Astrocyte (in vitro differentiated cells and primary cell): ENCODE results near the gene CACNG7. TPM values are rescaled to one million over a fixed set of nuclear protein-coding genes. Genes with fewer than 3 reads are reported as not detected.
"Not testable (repeated sequence)": the region's sequence is repeated elsewhere in the genome, so short reads cannot be mapped to it uniquely, and the experiment has no call there.

ENCODE experiments used
- DNase-seq: peaks from one replicate; pipeline ENCODE4 v3.0.0-alpha.2; 2010; ENCODE audit warnings: low read depth
- FAIRE-seq: peaks from 2 replicates; lab custom pipeline; 2011; peaks lifted over from hg19 to GRCh38; lab: Jason Lieb, UNC
- H2AFZ ChIP-seq: 2 replicates; pipeline ENCODE4 v1.6.0; 2012; ENCODE audit warnings: low read depth, low read length, inconsistent platforms
- H3K27ac ChIP-seq: 2 replicates; pipeline ENCODE4 v1.5.1; 2011; ENCODE audit warnings: low read depth, low read length, inconsistent platforms
- H3K27me3 ChIP-seq: 2 replicates; pipeline ENCODE4 v1.6.0; 2011; ENCODE audit warnings: low read length, inconsistent platforms; ENCODE audit not compliant: insufficient read depth
- H3K36me3 ChIP-seq: 2 replicates; pipeline ENCODE4 v1.5.1; 2011; ENCODE audit warnings: low read length, inconsistent platforms; ENCODE audit not compliant: insufficient read depth
- H3K4me1 ChIP-seq: 2 replicates; pipeline ENCODE4 v1.5.1; 2011; ENCODE audit warnings: low read length, inconsistent platforms; ENCODE audit not compliant: insufficient read depth
- H3K4me2 ChIP-seq: 2 replicates; pipeline ENCODE4 v1.6.0; 2012; ENCODE audit warnings: low read length, inconsistent platforms
- H3K4me3 ChIP-seq: 2 replicates; pipeline ENCODE4 v1.5.1; 2011; ENCODE audit warnings: low read depth, mild to moderate bottlenecking, low read length, inconsistent platforms; ENCODE audit not compliant: insufficient read depth
- H3K79me2 ChIP-seq: 2 replicates; pipeline ENCODE4 v1.6.0; 2012; ENCODE audit warnings: mild to moderate bottlenecking, low read length, inconsistent platforms; ENCODE audit not compliant: insufficient read depth
- H3K9ac ChIP-seq: 2 replicates; pipeline ENCODE4 v1.6.0; 2012; ENCODE audit warnings: mild to moderate bottlenecking, low read length, inconsistent platforms
- H3K9me3 ChIP-seq: 2 replicates; pipeline ENCODE4 v1.5.1; 2012; ENCODE audit warnings: low read depth, mild to moderate bottlenecking, low read length, inconsistent platforms; ENCODE audit not compliant: insufficient read depth
- H4K20me1 ChIP-seq: 2 replicates; pipeline ENCODE4 v1.6.0; 2012; ENCODE audit warnings: low read length, inconsistent platforms; ENCODE audit not compliant: insufficient read depth
- H3K27ac Mint-ChIP-seq: one replicate; pipeline ENCODE4 v1.8.0; 2021; ENCODE audit warnings: mild to moderate bottlenecking, mixed read lengths; ENCODE audit not compliant: unreplicated experiment
- H3K27me3 Mint-ChIP-seq: one replicate; pipeline ENCODE4 v1.8.0; 2021; ENCODE audit warnings: low read depth, mixed read lengths; ENCODE audit not compliant: unreplicated experiment
- H3K36me3 Mint-ChIP-seq: one replicate; pipeline ENCODE4 v1.8.0; 2021; ENCODE audit warnings: low read depth, mixed read lengths; ENCODE audit not compliant: unreplicated experiment
- H3K4me1 Mint-ChIP-seq: one replicate; pipeline ENCODE4 v1.8.0; 2021; ENCODE audit warnings: low read depth, mixed read lengths; ENCODE audit not compliant: unreplicated experiment
- H3K4me3 Mint-ChIP-seq: one replicate; pipeline ENCODE4 v1.8.0; 2021; ENCODE audit warnings: mild to moderate bottlenecking, moderate library complexity, mixed read lengths; ENCODE audit not compliant: unreplicated experiment
- H3K9me3 Mint-ChIP-seq: one replicate; pipeline ENCODE4 v1.8.0; 2021; ENCODE audit warnings: mild to moderate bottlenecking, mixed read lengths; ENCODE audit not compliant: unreplicated experiment
- CTCF ChIP-seq: IDR thresholded peaks from 2 replicates; pipeline ENCODE4 v1.5.1; 2011; ENCODE audit warnings: low read depth, mild to moderate bottlenecking, inconsistent platforms, low read length, moderate library complexity; ENCODE audit not compliant: insufficient read depth
- EZH2 ChIP-seq: IDR thresholded peaks from 2 replicates; pipeline ENCODE4 v1.6.1; 2012; ENCODE audit warnings: mild to moderate bottlenecking, low read length, inconsistent platforms; ENCODE audit not compliant: insufficient read depth
- total RNA-seq: library from RNA; stranded (reverse); gene quantifications from 2 replicates; pipeline ENCODE4 v1.2.1, GENCODE V29; 2021

Gene CACNG7
- total RNA-seq, 1 donor from 2014 or later = 3.5 TPM

GRCh38 chr19:53945998-53946397 lies 36.9 kb downstream of the CACNG7 start:
- Histone ChIP-seq H3K4me2 (no peak overlapping the region), H3K9ac (no peak overlapping the region), H3K79me2 (no peaks in the 10 kb centered on the region), H4K20me1 (no peaks in the 10 kb centered on the region), H3K9me3 (no peaks in the 10 kb centered on the region), H3K4me3 (no peak overlapping the region), H3K27me3 (peaks cover 12% of the 10 kb centered on the region), H3K27ac (no peak overlapping the region), H3K4me1 (no peaks in the 10 kb centered on the region), H2AFZ (no peak overlapping the region), H3K36me3 (no peaks in the 10 kb centered on the region)
- Mint-ChIP-seq H3K27me3 (peaks cover 38% of the 10 kb centered on the region), H3K9me3 (no peaks in the 10 kb centered on the region), H3K4me1 (no peaks in the 10 kb centered on the region), H3K4me3 (no peak overlapping the region), H3K27ac (no peak overlapping the region), H3K36me3 (peaks cover 2% of the 10 kb centered on the region)
- TF ChIP-seq EZH2 (no peak), CTCF (no peak)
- DNase-seq (no peak), FAIRE-seq (no peak)

- Histone ChIP-seq H3K9me3 (no peaks in the 10 kb centered on the region), H3K4me3 (no peak overlapping the region), H3K79me2 (no peaks in the 10 kb centered on the region), H3K36me3 (no peaks in the 10 kb centered on the region), H3K9ac (no peak overlapping the region), H2AFZ (no peak overlapping the region), H3K27ac (no peak overlapping the region), H3K27me3 (peaks cover 8% of the 10 kb centered on the region), H3K4me1 (no peaks in the 10 kb centered on the region), H4K20me1 (no peaks in the 10 kb centered on the region), H3K4me2 (no peak overlapping the region)
- H3K4me3 Mint-ChIP-seq = no peak overlapping the region
- peaks cover 33% of the 10 kb centered on the region for H3K27me3 Mint-ChIP-seq
- H3K9me3 Mint-ChIP-seq = no peaks in the 10 kb centered on the region
- H3K4me1 Mint-ChIP-seq = no peaks in the 10 kb centered on the region
- peaks cover 2% of the 10 kb centered on the region for H3K36me3 Mint-ChIP-seq
- no peak for TF ChIP-seq CTCF
- no peak overlapping the region for H3K27ac Mint-ChIP-seq
- FAIRE-seq (no peak), DNase-seq (no peak)
These were observed 38.5 kb downstream of the CACNG7 start for GRCh38 chr19:53947624-53948023.

- H3K4me1 ChIP-seq, H3K9me3 Mint-ChIP-seq, H2AFZ ChIP-seq, H3K36me3 ChIP-seq, H3K36me3 Mint-ChIP-seq, H3K4me1 Mint-ChIP-seq, H4K20me1 ChIP-seq, H3K4me2 ChIP-seq, DNase-seq, H3K9ac ChIP-seq, H3K9me3 ChIP-seq, H3K79me2 ChIP-seq, FAIRE-seq, H3K27ac ChIP-seq, H3K4me3 ChIP-seq, H3K27me3 ChIP-seq, H3K27ac Mint-ChIP-seq, H3K4me3 Mint-ChIP-seq: not testable (repeated sequence)
- peaks cover 28% of the 10 kb centered on the region for H3K27me3 Mint-ChIP-seq
These were observed 39.5 kb downstream of the CACNG7 start for GRCh38 chr19:53948611-53949010.
